GM12872 (cell line): ENCODE data around the gene RILPL1.

Experiments
- CTCF ChIP-seq: IDR thresholded peaks from 3 replicates; pipeline ENCODE4 v1.5.1; 2011; ENCODE audit warnings: low read depth, mild to moderate bottlenecking, low read length, moderate library complexity; ENCODE audit not compliant: insufficient read depth

RILPL1 gene

GRCh38 chr12:123559468-123559867 is 25.9 kb upstream of the RILPL1 start:
- no peak for TF ChIP-seq CTCF

- TF ChIP-seq CTCF, result no peak
Observed at GRCh38 chr12:123550700-123551099, 17.2 kb upstream of the RILPL1 start.

GRCh38 chr12:123548107-123548506 is 14.6 kb upstream of the RILPL1 start:
- TF ChIP-seq CTCF, result no peak

- TF ChIP-seq CTCF, result no peak
Observed at GRCh38 chr12:123546281-123546680, 12.8 kb upstream of the RILPL1 start.

GRCh38 chr12:123543541-123543940 is 10.0 kb upstream of the RILPL1 start:
- no peak for TF ChIP-seq CTCF

- no peak for TF ChIP-seq CTCF
Observed at GRCh38 chr12:123540899-123541662, 7.6 kb upstream of the RILPL1 start.

GRCh38 chr12:123532808-123533649 is 490 bp downstream of the RILPL1 start:
- TF ChIP-seq CTCF, result no peak
